PC-3 (cell line): ENCODE data around the gene NINJ2.

Experiments used
- EZH2phosphoT487 ChIP-seq: fragments of 300-600 bp; sonication (generic); IDR thresholded peaks from 2 replicates; pipeline ENCODE4 v1.6.1; 2018; ENCODE audit warnings: mild to moderate bottlenecking, antibody characterized with exemption, low read length, borderline replicate concordance
- TF ChIP-seq, protein P1 (sequence below): fragments of 300-600 bp; sonication (generic); conservative IDR thresholded peaks from 2 replicates; pipeline ENCODE4 v1.5.1; 2017; ENCODE audit warnings: antibody characterized with exemption, low read depth, mild to moderate bottlenecking, low read length

- TF ChIP-seq, protein P1, sequence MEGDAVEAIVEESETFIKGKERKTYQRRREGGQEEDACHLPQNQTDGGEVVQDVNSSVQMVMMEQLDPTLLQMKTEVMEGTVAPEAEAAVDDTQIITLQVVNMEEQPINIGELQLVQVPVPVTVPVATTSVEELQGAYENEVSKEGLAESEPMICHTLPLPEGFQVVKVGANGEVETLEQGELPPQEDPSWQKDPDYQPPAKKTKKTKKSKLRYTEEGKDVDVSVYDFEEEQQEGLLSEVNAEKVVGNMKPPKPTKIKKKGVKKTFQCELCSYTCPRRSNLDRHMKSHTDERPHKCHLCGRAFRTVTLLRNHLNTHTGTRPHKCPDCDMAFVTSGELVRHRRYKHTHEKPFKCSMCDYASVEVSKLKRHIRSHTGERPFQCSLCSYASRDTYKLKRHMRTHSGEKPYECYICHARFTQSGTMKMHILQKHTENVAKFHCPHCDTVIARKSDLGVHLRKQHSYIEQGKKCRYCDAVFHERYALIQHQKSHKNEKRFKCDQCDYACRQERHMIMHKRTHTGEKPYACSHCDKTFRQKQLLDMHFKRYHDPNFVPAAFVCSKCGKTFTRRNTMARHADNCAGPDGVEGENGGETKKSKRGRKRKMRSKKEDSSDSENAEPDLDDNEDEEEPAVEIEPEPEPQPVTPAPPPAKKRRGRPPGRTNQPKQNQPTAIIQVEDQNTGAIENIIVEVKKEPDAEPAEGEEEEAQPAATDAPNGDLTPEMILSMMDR, result no peak
- TF ChIP-seq EZH2phosphoT487, result no peak
These were observed 90.0 kb downstream of the NINJ2 start for GRCh38 chr12:573232-573631.
